ENCODE measurements around the gene UGGT1.

Gene UGGT1

DNA sequence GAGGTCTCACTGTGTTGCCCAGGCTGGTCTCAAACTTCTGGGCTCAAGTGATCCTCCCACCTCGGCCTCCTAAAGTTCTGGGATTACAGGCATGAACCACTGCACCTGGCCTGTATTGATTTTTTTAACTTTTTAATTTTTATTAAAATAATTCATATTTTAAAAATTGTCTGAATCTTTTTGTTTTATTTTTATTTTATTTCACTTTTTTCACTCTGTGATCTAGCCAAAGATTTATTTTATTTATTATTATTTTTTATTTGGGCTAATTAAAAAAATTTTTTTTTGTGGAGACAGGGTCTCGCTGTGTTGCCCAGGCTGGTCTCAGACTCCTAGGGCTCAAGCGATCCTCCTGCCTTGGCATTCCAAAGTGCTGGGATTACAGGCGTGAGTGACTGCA lies 14.1 kb downstream of the UGGT1 start:
- no peak for DNase-seq (ENCODE audit: low read depth in 2 of 2, low spot score in 1 of 2)

DNA sequence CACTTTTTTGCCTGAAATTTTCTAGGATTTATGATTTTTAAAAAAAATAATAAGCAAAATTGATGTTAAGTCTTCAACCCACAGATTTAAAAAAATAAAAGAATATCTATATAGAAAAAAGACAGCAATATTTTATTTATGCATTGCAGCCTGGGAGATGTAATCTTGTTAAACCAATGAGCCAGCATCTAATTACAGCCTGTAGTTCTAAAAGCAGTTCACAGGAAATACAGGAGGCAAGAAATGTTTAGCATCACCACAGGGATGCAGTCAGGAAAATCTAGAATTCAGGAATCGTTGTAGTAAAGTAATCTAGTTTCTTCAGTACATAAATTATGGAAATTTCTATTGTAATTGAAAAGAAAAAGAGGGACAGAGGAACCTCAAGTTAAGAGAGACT lies 17.2 kb downstream of the UGGT1 start:
- no peak for DNase-seq (ENCODE audit: low read depth in 2 of 2, low spot score in 1 of 2)

DNA sequence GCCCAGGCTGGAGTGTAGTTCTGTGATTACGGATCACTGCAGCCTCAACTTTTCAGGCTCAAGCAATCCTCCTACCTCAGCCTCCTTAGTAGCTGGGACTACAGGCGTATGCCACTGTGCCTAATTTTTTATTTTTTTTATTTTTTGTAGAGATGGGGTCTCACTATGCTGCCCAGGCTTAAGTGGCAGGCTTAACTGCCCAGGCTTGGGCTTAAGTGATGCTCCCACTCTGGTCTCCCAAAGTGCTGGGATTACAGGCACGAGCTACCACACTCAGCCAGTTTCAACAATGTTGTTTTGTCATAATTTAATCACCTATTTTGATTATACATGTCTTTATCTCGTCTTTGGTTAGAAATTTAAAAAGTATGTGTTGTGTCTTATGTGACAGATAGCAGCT lies 18.2 kb downstream of the UGGT1 start:
- DNase-seq (ENCODE audit: low read depth in 2 of 2, low spot score in 1 of 2): no peak

DNA sequence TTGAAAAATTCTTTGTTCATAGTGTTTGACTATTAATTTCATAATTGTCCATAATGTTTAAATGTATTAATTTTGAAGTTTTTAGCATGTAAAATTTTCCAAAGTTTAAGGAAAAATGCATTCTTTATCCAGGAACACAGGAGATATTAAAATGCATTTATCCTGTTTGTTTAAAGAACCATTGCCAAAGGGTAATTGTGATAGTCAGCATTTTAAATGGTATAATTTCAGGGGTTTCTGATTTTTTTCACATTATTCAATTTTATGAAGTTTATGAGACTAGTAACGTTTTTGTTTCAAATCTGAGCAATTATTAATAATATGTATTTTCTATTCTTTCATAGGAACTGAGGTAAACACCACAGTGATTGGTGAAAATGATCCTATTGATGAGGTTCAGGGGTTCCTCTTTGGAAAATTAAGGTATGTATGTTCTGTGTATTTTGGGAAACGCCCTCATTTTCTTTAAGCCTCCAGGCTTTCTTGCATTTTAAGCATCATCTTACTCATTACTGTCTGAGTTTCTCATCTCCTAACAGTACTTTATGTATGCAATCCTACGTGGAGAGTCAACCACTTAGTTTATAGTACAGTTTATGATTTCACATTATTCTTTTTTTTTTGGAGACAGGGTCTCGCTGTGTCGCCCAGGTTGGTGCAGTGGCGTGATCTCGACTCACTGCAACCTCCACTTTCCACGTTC lies 25.1 kb downstream of the UGGT1 start:
- DNase-seq (ENCODE audit: low read depth in 2 of 2, low spot score in 1 of 2): no peak

DNA sequence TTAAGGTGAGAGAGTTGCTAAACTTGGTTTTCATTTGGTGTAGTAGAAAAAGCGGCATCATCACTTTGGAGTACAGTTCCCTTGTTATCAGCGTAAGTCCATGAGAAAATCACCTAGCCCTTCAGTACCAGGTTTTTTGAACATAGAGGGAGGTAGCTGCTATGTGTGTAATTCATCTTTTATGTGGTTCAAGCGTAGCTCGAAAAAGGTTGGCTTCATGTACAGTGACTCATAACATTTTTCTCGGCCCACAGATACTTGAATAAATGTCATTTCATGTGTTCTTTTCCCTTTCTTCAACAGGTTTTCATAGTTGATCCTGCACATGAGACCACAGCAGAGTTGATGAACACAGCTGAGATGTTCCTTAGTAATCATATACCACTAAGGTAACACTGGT lies 43.6 kb downstream of the UGGT1 start:
- DNase-seq (ENCODE audit: low read depth in 2 of 2, low spot score in 1 of 2): no peak

DNA sequence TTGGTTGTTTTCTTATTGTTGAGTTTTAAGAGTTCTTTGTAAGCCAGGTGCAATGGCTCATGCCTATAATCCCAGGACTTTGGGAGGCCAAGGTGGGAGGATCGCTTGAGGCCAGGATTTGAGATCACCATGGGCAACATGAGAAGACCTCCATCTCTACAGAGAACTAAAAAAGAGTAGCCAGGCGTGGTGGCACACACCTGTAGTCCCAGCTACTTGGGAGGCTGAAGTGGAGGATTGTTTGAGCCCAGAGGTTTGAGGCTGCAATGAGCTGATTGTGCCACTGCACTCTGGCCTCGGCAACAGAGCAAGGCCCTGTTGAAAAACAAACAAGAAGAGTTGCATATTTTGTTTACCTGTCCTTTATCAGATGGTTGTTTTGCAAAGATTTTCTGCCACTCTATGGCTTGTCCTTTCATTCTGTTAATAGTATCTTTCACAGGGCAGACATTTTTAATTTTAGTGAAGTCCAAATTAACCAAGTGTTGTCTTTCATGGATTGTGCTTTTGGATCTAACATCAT lies 46.2 kb downstream of the UGGT1 start:
- no peak for DNase-seq (ENCODE audit: low read depth in 2 of 2, low spot score in 1 of 2)

DNA sequence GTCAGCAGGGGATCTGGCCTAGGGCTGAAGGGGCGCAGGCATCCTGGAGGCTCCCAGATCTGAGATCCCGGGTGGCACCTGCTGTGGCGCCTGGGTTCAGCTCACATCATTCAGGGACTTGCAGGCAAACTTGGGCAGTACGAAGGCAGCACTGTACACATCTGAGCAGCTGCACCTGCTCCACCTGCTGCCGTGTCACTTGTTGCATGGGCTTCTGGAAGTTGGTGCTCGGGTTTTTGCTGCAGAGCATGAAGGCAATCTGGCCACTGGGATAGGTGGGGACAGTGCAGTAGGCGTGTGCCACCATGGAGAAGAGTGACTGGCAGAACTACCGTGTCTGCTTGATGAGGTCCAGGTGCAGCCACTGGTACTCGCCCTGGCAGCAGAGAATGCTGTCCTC lies 48.6 kb downstream of the UGGT1 start:
- DNase-seq (ENCODE audit: low read depth in 2 of 2, low spot score in 1 of 2): no peak

DNA sequence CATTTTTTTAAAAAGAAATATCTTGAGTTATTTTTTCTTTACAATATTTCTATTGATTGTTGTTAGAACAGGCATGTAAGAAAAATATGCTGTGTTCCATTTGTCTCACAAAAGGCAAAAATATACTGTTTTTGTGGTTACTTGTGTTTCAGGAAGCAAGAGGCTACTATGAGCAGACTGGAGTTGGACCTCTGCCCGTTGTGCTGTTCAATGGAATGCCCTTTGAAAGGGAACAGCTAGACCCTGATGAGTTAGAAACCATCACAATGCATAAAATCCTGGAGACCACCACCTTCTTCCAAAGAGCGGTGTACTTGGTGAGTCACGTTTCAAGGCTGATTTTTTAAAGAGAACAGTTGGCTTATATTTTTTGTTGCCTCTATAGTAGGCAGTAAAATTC lies 54.7 kb downstream of the UGGT1 start:
- DNase-seq (ENCODE audit: low read depth in 2 of 2, low spot score in 1 of 2): no peak

DNA sequence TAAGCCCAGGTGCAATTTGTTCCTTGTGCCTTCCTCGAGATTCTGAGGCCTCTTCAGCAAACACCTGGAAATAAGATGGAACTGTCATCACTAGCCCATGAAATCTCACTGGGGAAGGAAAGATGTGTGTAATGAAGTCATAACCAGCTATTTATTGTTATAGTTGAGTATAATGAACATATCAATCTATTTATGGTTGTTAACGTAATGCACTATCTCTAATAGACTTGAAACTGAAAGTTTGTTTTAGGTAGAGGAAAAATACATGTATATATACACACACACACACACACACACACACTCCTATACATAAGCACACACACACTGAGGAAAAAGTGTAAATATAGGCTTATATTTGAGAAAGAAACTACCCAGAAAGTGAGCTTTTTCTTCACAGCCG lies 62.8 kb downstream of the UGGT1 start:
- no peak for DNase-seq (ENCODE audit: low read depth in 2 of 2, low spot score in 1 of 2)

DNA sequence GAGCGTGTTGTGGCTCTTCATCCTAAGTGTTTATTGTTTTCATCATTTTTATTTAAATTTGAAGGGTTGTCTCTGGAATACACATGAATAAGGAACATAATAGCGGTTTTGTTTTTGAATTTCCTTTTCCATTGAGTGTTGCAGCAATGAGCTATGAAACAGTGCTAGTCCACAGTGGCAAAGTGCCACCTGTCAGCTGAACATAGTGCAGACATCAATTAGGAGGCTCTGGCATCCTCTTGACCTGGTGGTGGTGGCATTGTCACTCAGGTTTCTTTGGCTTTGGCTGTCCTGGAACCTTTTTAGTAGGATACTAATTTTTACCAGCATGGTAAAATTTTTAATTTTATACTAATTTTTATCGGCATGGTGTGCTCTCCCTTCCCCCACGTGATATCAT lies 63.2 kb downstream of the UGGT1 start:
- no peak for DNase-seq (ENCODE audit: low read depth in 2 of 2, low spot score in 1 of 2)

DNA sequence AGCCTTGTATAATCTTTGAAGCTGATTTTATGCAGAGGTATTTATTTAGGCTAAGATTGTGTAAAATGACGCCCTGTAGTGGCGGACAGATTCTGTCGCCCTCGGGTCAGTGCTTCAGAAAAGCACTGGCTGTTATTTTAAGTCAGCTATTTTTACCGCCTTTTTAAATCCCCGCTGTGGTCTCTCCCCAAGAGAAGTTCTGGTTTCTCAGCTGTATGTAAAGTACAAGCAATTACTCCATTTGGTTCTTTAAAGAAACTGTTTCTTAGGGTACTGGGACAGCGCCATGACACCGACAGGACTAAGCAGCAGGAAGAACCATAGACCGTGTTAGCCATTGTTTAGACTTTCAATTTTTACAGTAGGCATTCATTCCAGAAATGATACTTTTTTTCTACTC lies 65.0 kb downstream of the UGGT1 start:
- DNase-seq (ENCODE audit: low read depth in 2 of 2, low spot score in 1 of 2): no peak

DNA sequence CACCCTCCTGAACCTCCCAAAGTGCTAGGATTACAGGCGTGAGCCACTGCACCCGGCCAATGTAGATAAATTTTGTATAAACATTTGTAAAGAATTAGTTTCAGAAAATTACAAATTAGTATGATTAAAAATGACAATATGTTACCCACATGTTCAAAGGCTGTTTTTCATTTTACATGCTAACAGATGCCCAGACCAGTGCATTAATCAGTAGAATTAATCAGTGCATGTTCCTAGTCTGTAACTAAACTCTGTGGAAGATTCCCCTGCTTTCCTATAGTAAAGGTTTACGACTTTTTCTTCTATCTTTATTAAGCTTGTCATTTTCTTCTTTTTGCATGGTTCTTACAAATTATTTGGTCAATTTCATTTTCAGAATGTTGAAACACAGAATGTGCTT lies 65.8 kb downstream of the UGGT1 start:
- DNase-seq (ENCODE audit: low read depth in 2 of 2, low spot score in 1 of 2): no peak

DNA sequence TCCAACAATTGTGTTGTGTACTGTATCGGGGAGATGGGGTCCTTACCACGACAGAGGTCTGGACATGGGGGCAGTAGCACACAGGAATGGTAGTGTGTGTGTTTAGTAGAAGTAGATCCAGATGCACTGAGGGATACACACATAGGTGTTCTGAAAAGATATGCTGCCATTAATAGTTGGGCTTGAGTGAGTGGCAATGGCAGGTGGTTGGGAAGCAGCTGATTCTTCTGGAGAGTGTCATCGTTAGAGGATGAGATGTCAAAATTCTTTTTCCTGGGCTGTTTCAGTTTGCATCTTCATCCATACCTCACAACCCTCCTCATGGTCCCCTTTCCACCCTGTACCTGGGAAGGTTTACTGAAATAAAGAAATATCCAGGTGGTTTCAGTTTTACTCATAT lies 66.6 kb downstream of the UGGT1 start:
- no peak for DNase-seq (ENCODE audit: low read depth in 2 of 2, low spot score in 1 of 2)

DNA sequence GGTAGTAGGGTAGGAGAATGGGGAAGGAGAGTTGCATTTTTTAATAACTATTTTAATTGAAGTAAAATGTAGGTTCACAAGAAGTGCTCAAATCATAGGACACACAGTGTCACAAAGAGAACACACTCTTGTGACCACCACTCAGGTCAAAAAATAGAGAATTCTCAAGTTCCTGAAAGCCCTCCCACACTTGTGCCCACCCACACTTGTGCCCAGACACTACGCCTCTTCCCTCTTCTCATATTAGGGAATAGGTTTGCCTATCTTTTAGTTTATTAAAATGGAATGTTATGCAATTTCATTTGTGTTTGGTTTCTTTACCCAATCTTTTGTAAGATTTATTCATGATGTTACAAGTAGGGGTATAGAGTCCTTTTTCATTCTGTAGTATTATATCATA lies 67.2 kb downstream of the UGGT1 start:
- DNase-seq (ENCODE audit: low read depth in 2 of 2, low spot score in 1 of 2): no peak

DNA sequence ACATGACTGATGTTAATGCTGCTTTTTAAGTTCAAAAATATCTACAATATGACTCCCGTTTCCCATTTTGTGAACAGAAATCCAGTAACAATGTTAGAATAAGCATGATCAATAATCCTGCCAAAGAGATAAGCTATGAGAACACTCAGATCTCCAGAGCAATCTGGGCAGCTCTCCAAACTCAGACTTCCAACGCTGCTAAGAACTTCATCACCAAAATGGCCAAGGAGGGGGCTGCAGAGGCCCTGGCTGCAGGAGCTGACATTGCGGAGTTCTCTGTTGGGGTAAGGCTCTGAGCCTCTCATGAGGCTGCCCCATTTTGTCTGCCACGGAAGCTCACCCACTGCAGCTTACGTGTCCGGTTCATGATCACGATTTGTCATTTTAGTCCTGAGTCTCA lies 68.4 kb downstream of the UGGT1 start:
- no peak for DNase-seq (ENCODE audit: low read depth in 2 of 2, low spot score in 1 of 2)

DNA sequence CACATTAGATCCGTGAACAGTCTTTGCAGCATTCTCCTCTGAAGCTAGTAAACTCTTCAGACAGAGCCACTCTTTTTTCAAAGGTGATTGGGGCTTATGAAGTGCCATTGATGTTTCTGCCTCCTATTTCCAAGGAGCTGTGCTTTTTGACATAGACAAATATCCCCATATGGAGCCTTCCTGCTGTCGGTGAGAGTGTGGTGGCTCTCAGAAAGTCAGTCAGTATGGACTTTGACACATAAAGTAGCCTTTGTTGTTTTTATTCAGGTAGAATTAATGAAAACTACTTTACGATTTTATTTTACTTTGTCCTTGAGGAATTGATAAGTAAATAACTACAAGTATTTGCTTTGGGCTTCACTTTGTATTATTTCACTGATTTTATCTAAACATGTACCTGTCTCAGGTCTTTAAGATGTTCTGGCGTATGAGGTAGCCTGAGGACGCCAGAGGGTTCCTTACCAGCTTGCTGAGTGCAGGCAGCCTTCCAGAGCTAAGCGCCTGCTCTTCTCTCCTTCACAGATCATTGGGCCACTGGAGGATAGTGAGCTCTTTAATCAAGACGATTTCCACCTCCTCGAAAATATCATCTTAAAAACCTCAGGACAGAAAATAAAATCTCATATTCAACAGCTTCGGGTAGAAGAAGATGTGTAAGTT lies 69.7 kb downstream of the UGGT1 start:
- no peak for DNase-seq (ENCODE audit: low read depth in 2 of 2, low spot score in 1 of 2)

DNA sequence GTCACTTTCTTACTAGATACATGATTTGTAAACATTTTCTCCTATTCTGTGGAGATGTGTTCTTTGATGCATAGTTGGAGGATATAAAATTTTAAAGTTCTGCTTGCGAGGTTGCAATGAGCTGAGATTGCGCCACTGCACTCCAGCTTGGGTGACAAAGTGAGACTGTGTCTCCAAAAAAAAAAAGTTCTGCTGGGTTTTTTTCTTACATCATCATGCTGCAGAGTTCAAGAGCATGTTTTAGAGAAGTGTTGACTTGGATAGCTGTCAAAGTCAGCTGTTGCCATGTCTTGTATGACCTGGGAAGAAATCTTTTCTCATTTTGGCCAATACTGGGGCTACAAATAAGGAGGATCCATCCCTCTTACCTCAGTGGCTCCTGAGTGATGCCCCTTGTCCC lies 71.3 kb downstream of the UGGT1 start:
- DNase-seq (ENCODE audit: low read depth in 2 of 2, low spot score in 1 of 2): no peak

DNA sequence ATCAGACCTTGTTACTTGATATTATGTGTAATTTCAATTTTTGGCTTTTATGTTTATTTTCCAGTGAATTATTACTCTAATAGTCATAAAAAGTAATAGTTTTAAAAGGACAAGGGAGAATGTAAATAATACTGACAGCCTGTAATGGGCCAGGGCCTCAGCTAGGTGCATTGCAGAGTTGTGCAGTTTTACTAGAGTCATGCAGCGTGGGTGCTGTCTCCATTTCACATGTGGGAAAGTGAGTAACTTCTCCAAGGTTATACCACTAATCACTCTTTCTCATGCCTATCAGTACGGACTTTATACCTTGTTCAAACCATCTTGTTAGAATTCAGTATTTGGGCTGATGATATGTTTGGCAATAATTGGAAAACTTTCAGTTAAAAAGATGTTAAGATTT lies 73.3 kb downstream of the UGGT1 start:
- no peak for DNase-seq (ENCODE audit: low read depth in 2 of 2, low spot score in 1 of 2)

DNA sequence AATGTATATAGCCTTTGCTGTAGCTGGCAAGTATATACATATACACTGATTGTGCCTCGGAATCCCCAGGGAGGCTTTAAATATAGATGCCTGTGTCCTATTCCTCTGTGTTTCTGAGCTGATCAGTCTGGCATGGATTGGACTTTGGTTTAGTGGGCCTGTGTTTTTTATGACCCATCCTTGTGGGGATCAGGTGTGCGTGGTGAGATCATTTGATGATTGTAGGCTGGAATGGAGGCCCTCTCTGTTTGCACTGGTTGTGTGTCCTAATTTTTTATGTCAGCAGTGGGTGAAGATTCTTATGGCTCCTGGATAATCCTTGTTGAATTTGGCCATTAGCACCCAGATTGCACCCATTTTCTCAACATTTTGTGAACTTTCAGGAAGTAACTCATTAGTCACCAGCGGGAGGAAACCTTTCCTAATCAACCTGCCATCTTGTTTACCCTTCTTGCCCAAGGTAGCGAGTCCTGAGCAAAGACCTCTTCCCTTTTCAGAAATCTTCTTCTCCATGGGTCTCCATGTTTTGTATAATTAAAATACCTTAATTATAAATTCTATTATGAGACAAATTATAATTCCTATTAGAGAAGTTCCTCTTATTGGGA lies 75.8 kb downstream of the UGGT1 start:
- DNase-seq (ENCODE audit: low read depth in 2 of 2, low spot score in 1 of 2): no peak

DNA sequence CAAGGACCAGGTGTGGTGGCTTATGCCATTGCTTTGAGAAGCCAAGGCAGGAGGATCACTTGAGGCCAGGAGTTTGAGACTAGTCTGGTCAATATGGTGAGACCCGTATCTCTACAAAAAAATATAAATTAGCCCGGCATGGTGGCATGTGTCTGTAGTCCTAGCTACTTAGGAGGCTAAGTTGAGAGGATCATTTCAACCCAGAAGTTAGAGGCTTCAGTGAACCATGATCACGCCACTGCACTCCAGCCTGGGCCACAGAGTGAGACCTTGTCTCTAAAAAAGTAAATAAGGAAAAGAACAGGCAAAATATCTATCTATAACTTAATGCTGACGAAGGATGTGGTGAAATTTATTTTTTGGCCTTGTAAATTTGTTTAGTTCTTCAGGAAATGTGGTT lies 78.1 kb downstream of the UGGT1 start:
- DNase-seq (ENCODE audit: low read depth in 2 of 2, low spot score in 1 of 2): no peak

DNA sequence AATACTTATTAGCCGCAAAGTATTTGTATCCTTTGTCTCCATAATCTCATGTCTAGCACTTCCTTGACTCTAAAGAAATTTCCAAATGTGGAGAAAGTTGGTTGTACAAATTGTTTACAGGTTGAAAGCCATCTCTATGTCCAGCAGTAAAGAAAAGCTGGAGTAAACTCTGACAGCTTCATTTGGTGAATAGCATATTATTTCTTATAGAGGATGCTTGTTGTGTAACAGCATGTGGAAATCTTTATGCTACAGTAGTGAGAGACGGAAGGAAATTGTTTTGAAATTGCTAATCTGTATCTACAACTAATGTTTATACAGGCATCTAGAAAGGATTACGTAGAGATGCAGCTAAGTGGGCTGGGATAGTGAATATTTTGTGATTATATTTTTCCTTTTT lies 78.5 kb downstream of the UGGT1 start:
- DNase-seq (ENCODE audit: low read depth in 2 of 2, low spot score in 1 of 2): no peak

DNA sequence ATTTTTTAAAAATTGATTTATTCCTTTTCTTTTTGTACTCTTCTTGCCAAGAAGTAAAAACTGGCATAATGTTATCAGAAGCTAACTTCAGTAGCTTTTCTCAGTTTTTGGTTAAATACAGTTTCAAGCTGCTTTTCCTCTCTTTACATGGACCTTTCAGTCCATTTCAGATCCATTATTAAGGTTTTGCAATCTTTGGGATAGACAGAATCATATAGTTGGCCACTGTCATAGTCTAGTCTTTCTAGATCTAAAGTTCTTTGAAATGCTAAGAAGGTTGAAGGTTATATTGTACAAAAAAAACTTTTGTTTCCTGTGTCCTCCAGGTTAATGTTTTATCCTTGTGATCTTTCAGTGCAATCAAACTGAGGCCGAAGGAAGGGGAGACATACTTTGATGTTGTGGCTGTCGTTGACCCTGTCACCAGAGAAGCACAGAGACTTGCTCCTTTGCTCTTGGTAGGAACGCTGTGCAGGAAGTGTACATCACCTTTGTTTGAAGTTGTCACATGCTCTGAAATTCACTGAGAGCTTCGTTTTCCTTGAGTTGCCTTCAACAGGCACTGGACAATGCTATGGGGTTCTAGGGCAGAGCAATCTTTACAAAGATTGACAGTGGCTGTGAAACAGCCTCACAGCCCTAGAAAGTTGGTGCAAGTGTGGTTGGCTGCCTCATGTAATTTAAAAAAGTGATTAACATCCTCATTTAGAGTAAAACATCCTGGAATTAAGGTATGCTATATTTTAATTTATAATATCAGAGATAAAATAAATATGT lies 79.1 kb downstream of the UGGT1 start:
- no peak for DNase-seq (ENCODE audit: low read depth in 2 of 2, low spot score in 1 of 2)
